Esophagus muscularis mucosa (tissue), 3 donors: ENCODE measurements around the gene LRRC25.

Source experiments
- CTCF ChIP-seq, 3 experiments: fragments of 200-600 bp in 2 of 3; fragments of 450-650 bp in 1 of 3; sonication (generic) in 2 of 3; IDR thresholded peaks; one replicate each; pipeline ENCODE4 v1.5.1; 2017 to 2019; ENCODE audit warnings: antibody characterized with exemption in 3 of 3, mild to moderate bottlenecking in 2 of 3, moderate library complexity in 1 of 3
- POLR2A ChIP-seq: fragments of 450-650 bp; IDR thresholded peaks from one replicate; pipeline ENCODE4 v1.6.1; 2017; ENCODE audit warnings: antibody characterized with exemption, moderate library complexity, mild to moderate bottlenecking, low read depth

GRCh38 chr19:18366021-18366435, 31.4 kb downstream of the LRRC25 start:
- TF ChIP-seq CTCF (IDR thresholded peaks at IDR 0.05) (no peak), POLR2A (no peak)
